HepG2 (cell line): ENCODE data around the gene NRN1. TPM values are rescaled to one million over a fixed set of nuclear protein-coding genes. Genes with fewer than 3 reads are reported as not detected.
A peak's percentile ranks its signal among the peaks of the same experiment; 100 is the strongest.

Experiments
- DZIP1 ChIP-seq: sonication (generic); formaldehyde crosslinking; IDR thresholded peaks from 2 replicates; pipeline ENCODE4 v1.5.0; 2020; ENCODE audit warnings: mild to moderate bottlenecking, missing genetic modification reagents
- ETV5 ChIP-seq: IDR thresholded peaks from 2 replicates; pipeline ENCODE4 v1.6.1; 2018; ENCODE audit warnings: missing biosample characterization, missing genetic modification reagents, inconsistent platforms, borderline replicate concordance
- GABPA ChIP-seq, 2 experiments: IDR thresholded peaks; 2 replicates each; pipeline ENCODE4 v1.6.1; 2011 to 2016; ENCODE audit warnings: low read depth in 2 of 2, low read length in 1 of 2, missing biosample characterization in 1 of 2, missing genetic modification characterization in 1 of 2
- GABPB1 ChIP-seq: IDR thresholded peaks from 2 replicates; pipeline ENCODE4 v1.6.1; 2016; ENCODE audit warnings: mild to moderate bottlenecking, missing genetic modification reagents, moderate library complexity, missing compliant biosample characterization
- IKZF4 ChIP-seq: sonication (generic); formaldehyde crosslinking; IDR thresholded peaks from 2 replicates; pipeline ENCODE4 v1.5.1; 2020; ENCODE audit warnings: borderline replicate concordance, mild to moderate bottlenecking, low read depth, missing genetic modification reagents; ENCODE audit errors: not compliant biosample characterization
- KLF15 ChIP-seq: sonication (generic); formaldehyde crosslinking; IDR thresholded peaks from 2 replicates; pipeline ENCODE4 v1.8.1; 2023; ENCODE audit warnings: borderline replicate concordance, mild to moderate bottlenecking, inconsistent platforms, missing genetic modification reagents, mixed read lengths
- KLF16 ChIP-seq, 2 experiments: sonication (generic) in 1 of 2; formaldehyde crosslinking in 1 of 2; IDR thresholded peaks; 2 replicates each; pipeline versions ENCODE4 v1.6.1 to v1.8.0; 2016 to 2023; ENCODE audit warnings: missing genetic modification reagents in 2 of 2, missing compliant biosample characterization in 1 of 2
- KMT2A ChIP-seq: sonication (generic); formaldehyde crosslinking; IDR thresholded peaks from 2 replicates; pipeline ENCODE4 v1.4.0; 2020; ENCODE audit warnings: missing genetic modification reagents
- KMT2B ChIP-seq: IDR thresholded peaks from 2 replicates; pipeline ENCODE4 v1.6.1; 2016; ENCODE audit warnings: missing genetic modification reagents, missing compliant biosample characterization
- MAZ ChIP-seq, 2 experiments: sonication (generic) in 1 of 2; formaldehyde crosslinking in 1 of 2; IDR thresholded peaks; 2 replicates each; pipeline versions ENCODE4 v1.5.0 to v1.6.1; 2012 to 2020; ENCODE audit warnings: low read depth in 2 of 2, mild to moderate bottlenecking in 2 of 2, borderline replicate concordance in 1 of 2, improper control_type of control experiment in 1 of 2, low read length in 1 of 2, missing genetic modification reagents in 1 of 2, moderate library complexity in 1 of 2
- PBX3 ChIP-seq: sonication (generic); formaldehyde crosslinking; IDR thresholded peaks from 2 replicates; pipeline ENCODE4 v1.8.1; 2023; ENCODE audit warnings: missing genetic modification reagents, inconsistent platforms, borderline replicate concordance
- PCBP2 ChIP-seq: fragments of 200-400 bp; formaldehyde crosslinking; optimal IDR thresholded peaks from 2 replicates; pipeline ENCODE3; 2018; ENCODE audit warnings: low read length, low read depth; ENCODE audit not compliant: poor library complexity, severe bottlenecking
- SALL1 ChIP-seq: sonication (generic); formaldehyde crosslinking; IDR thresholded peaks from 2 replicates; pipeline ENCODE4 v1.8.0; 2022; ENCODE audit warnings: mild to moderate bottlenecking, missing genetic modification reagents
- SMAD3 ChIP-seq: sonication (generic); formaldehyde crosslinking; IDR thresholded peaks from 2 replicates; pipeline ENCODE4 v1.4.0; 2020; ENCODE audit warnings: missing genetic modification reagents
- SP1 ChIP-seq, 2 experiments: fragments of 450-650 bp in 1 of 2; sonication (generic) in 1 of 2; formaldehyde crosslinking in 1 of 2; IDR thresholded peaks; 2 replicates each; pipeline versions ENCODE4 v1.4.0 to v1.6.1; 2016 to 2020; ENCODE audit warnings: missing genetic modification reagents in 1 of 2
- TRIM24 ChIP-seq: sonication (generic); formaldehyde crosslinking; IDR thresholded peaks from 2 replicates; pipeline ENCODE4 v1.8.0; 2022; ENCODE audit warnings: mild to moderate bottlenecking, missing genetic modification reagents
- ZNF17 ChIP-seq: sonication (generic); formaldehyde crosslinking; IDR thresholded peaks from 2 replicates; pipeline ENCODE4 v1.5.0; 2020; ENCODE audit warnings: mild to moderate bottlenecking, missing genetic modification reagents
- ZNF343 ChIP-seq: sonication (generic); formaldehyde crosslinking; IDR thresholded peaks from 2 replicates; pipeline ENCODE4 v1.4.0; 2020; ENCODE audit warnings: mild to moderate bottlenecking, missing genetic modification reagents
- ZNF354B ChIP-seq: sonication (generic); formaldehyde crosslinking; IDR thresholded peaks from 2 replicates; pipeline ENCODE4 v1.8.0; 2022; ENCODE audit warnings: mild to moderate bottlenecking, missing genetic modification reagents
- ZNF563 ChIP-seq: sonication (generic); formaldehyde crosslinking; IDR thresholded peaks from 2 replicates; pipeline ENCODE4 v1.8.0; 2022; ENCODE audit warnings: mild to moderate bottlenecking, moderate library complexity, missing genetic modification reagents
- ZNF768 ChIP-seq: sonication (generic); formaldehyde crosslinking; IDR thresholded peaks from 2 replicates; pipeline ENCODE4 v1.4.0; 2020; ENCODE audit warnings: missing genetic modification reagents
- polyA plus RNA-seq, 8 experiments: library from polyadenylated mRNA; depleted of rRNA in 3 of 8; stranded (reverse) in 7 of 8; unstranded in 1 of 8; fragments of >200 nt; fragmentation: Illumina TruSeq in 4 of 8; extraction: Trizol in 4 of 8; gene quantifications; 2 replicates each; pipeline versions ENCODE4 v1.2.1 to v1.2.3, GENCODE V29; 2011 to 2016; ENCODE audit warnings: low read depth in 4 of 8, missing spikeins in 1 of 8, mixed read lengths in 1 of 8; ENCODE audit not compliant: insufficient read depth in 1 of 8
- total RNA-seq, 5 experiments: library from RNA; depleted of rRNA; stranded (reverse); fragments of >200 nt; fragmentation: Illumina TruSeq; extraction: Trizol; gene quantifications; 2 replicates each; pipeline ENCODE4 v1.2.3, GENCODE V29; 2016; ENCODE audit warnings: low read depth in 1 of 5
- TF ChIP-seq, protein P1 (sequence below): sonication (generic); formaldehyde crosslinking; IDR thresholded peaks from 2 replicates; pipeline ENCODE4 v1.4.0; 2020; ENCODE audit warnings: missing genetic modification reagents
- TF ChIP-seq, protein P2 (sequence below): sonication (generic); IDR thresholded peaks from 2 replicates; pipeline ENCODE4 v1.6.1; 2016; ENCODE audit warnings: low read depth, borderline replicate concordance

NRN1 gene
- total and polyA plus RNA-seq, 2 of the 13 experiments (the other 11 are each of a cell fraction or from before 2014, with no cell fraction given), result 0.11 TPM; not detected in 1

GRCh38 chr6:6008648-6009421, 2.1 kb upstream of the NRN1 start (continued):
- TF ChIP-seq SALL1 (CRISPR knock-in tag) (no peak; the same call in none of the 2 replicates), PCBP2 (no peak), KLF15 (CRISPR knock-in tag) (no peak), KMT2A (CRISPR knock-in tag) (no peak), GABPA (IDR thresholded peaks at IDR 0.05; ENCODE audit: low read depth, low read length) (no peak), GABPA (CRISPR knock-in tag; IDR thresholded peaks at IDR 0.05; ENCODE audit: low read depth) (peak; percentile 76), SMAD3 (CRISPR knock-in tag) (no peak), DZIP1 (CRISPR knock-in tag) (no peak), ZNF768 (CRISPR knock-in tag) (peak; percentile 20; the same call in 1 of the 2 replicates), KLF16 (CRISPR knock-in tag; IDR thresholded peaks at IDR 0.05) (no peak), TRIM24 (CRISPR knock-in tag) (no peak), KMT2B (CRISPR knock-in tag) (no peak), ZNF343 (no peak), PBX3 (no peak), MAZ (IDR thresholded peaks at IDR 0.05; ENCODE audit: borderline replicate concordance, low read depth, low read length) (no peak), MAZ (CRISPR knock-in tag; IDR thresholded peaks at IDR 0.05; ENCODE audit: low read depth) (0 out of 2 replicates have a peak, but pooled peaks have one; percentile 31), IKZF4 (CRISPR knock-in tag) (no peak), ZNF563 (no peak), GABPB1 (CRISPR knock-in tag) (peak; percentile 87), ZNF354B (CRISPR knock-in tag) (no peak), ZNF17 (CRISPR knock-in tag) (no peak), ETV5 (CRISPR knock-in tag) (peak; percentile 53; the same call in 1 of the 2 replicates), SP1 (IDR thresholded peaks at IDR 0.05) (no peak), SP1 (CRISPR knock-in tag; IDR thresholded peaks at IDR 0.05) (peak; percentile 55; the same call in 1 of the 2 replicates)
- TF ChIP-seq, protein P1, sequence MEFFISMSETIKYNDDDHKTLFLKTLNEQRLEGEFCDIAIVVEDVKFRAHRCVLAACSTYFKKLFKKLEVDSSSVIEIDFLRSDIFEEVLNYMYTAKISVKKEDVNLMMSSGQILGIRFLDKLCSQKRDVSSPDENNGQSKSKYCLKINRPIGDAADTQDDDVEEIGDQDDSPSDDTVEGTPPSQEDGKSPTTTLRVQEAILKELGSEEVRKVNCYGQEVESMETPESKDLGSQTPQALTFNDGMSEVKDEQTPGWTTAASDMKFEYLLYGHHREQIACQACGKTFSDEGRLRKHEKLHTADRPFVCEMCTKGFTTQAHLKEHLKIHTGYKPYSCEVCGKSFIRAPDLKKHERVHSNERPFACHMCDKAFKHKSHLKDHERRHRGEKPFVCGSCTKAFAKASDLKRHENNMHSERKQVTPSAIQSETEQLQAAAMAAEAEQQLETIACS, result no peak
- TF ChIP-seq, protein P2, sequence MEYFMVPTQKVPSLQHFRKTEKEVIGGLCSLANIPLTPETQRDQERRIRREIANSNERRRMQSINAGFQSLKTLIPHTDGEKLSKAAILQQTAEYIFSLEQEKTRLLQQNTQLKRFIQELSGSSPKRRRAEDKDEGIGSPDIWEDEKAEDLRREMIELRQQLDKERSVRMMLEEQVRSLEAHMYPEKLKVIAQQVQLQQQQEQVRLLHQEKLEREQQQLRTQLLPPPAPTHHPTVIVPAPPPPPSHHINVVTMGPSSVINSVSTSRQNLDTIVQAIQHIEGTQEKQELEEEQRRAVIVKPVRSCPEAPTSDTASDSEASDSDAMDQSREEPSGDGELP, result no peak
